GM12878 (cell line): ENCODE results near the gene PPARD. TPM values are rescaled to one million over a fixed set of nuclear protein-coding genes. Genes with fewer than 3 reads are reported as not detected.

ENCODE experiments used
- ATAC-seq: fragments of 200-7000 bp; cut with Tn5 transposase; 3 replicates; pipeline ENCODE4 v1.9.1; 2020; ENCODE audit warnings: mild to moderate bottlenecking, moderate library complexity
- BruUV-seq: library from RNA; stranded (reverse); fragments of 400-500 nt; replicated peaks from 2 replicates; lab custom pipeline; 2021; lab: Mats Ljungman, UMichigan
- CTCF ChIA-PET: fragments of 300-600 bp; sonication (Branson Sonifier 250); formaldehyde crosslinking; extraction: SDS; loops from one replicate; lab custom pipeline; 2021; ENCODE audit warnings: inconsistent platforms; lab: Yijun Ruan, JAX
- POLR2A ChIA-PET: fragments of 350-600 bp; formaldehyde crosslinking; extraction: SDS; loops from one replicate; lab custom pipeline; 2021; ENCODE audit warnings: inconsistent platforms; lab: Charles Lee
- RAD21 ChIA-PET: fragments of 300-600 bp; sonication (Branson Sonifier 250); formaldehyde crosslinking; loops from one replicate; lab custom pipeline; 2023; ENCODE audit warnings: antibody characterized with exemption; ENCODE audit not compliant: unreplicated experiment; lab: Charles Lee
- SMC1A ChIA-PET: fragments of 300-600 bp; sonication (Branson Sonifier 250); formaldehyde crosslinking; loops from one replicate; lab custom pipeline; 2023; ENCODE audit not compliant: unreplicated experiment, uncharacterized antibody; lab: Charles Lee
- DNase-seq: peaks from one replicate; pipeline ENCODE4 v3.0.0-alpha.2; 2011; ENCODE audit warnings: low read depth, low spot score
- FAIRE-seq: peaks from 3 replicates; lab custom pipeline; 2011; peaks lifted over from hg19 to GRCh38; lab: Jason Lieb, UNC
- H2AFZ ChIP-seq: 2 replicates; pipeline ENCODE4 v1.6.0; 2011; ENCODE audit warnings: low read depth, low read length, control low read depth; ENCODE audit not compliant: control insufficient read depth
- H3K27ac ChIP-seq: 2 replicates; pipeline ENCODE4 v1.5.1; 2011; ENCODE audit warnings: control low read depth; ENCODE audit not compliant: control insufficient read depth, insufficient read depth
- H3K27me3 ChIP-seq, 2 experiments: replicated peaks in 1 of 2; 2 replicates each; pipeline versions ENCODE4 v1.6.0 to v1.6.1; 2011; ENCODE audit warnings: low read length in 1 of 2; ENCODE audit not compliant: control insufficient read depth in 2 of 2, insufficient read depth in 2 of 2
- H3K36me3 ChIP-seq, 2 experiments: 2 replicates each; pipeline ENCODE4 v1.5.1; 2011; ENCODE audit warnings: low read length in 1 of 2; ENCODE audit not compliant: control insufficient read depth in 2 of 2, insufficient read depth in 2 of 2
- H3K4me1 ChIP-seq: 2 replicates; pipeline ENCODE4 v1.6.1; 2011; ENCODE audit warnings: mild to moderate bottlenecking, low read length, moderate library complexity, mixed read lengths; ENCODE audit not compliant: control insufficient read depth, insufficient read depth
- H3K4me2 ChIP-seq: 2 replicates; pipeline ENCODE4 v1.6.0; 2011; ENCODE audit warnings: control low read depth; ENCODE audit not compliant: control insufficient read depth, insufficient read depth
- H3K4me3 ChIP-seq: fragments of 200-600 bp; sonication (generic); 2 replicates; pipeline ENCODE4 v1.5.1; 2016
- H3K79me2 ChIP-seq: 2 replicates; pipeline ENCODE4 v1.6.0; 2011; ENCODE audit warnings: low read length; ENCODE audit not compliant: control insufficient read depth, insufficient read depth
- H3K9ac ChIP-seq: 2 replicates; pipeline ENCODE4 v1.8.0; 2011; ENCODE audit warnings: low read length, control low read depth, mixed read lengths; ENCODE audit not compliant: control insufficient read depth, insufficient read depth
- H3K9me3 ChIP-seq: replicated peaks from 3 replicates; pipeline ENCODE4 v1.5.1; 2011; ENCODE audit warnings: mild to moderate bottlenecking, low read length; ENCODE audit not compliant: control insufficient read depth, insufficient read depth
- H4K20me1 ChIP-seq: 2 replicates; pipeline ENCODE4 v1.6.0; 2011; ENCODE audit not compliant: control insufficient read depth, insufficient read depth
- CHD2 ChIP-seq: IDR thresholded peaks from 2 replicates; pipeline ENCODE4 v1.6.1; 2011; ENCODE audit warnings: low read depth, low read length, improper control_type of control experiment, borderline replicate concordance
- CTCF ChIP-seq, 3 experiments: IDR thresholded peaks in 2 of 3; conservative IDR thresholded peaks in 1 of 3; 2 replicates each; pipeline ENCODE4 v1.5.1; 2011; ENCODE audit warnings: low read depth in 3 of 3, low read length in 3 of 3, mild to moderate bottlenecking in 3 of 3, control low read depth in 2 of 3, moderate library complexity in 2 of 3, inconsistent platforms in 1 of 3, mixed read lengths in 1 of 3; ENCODE audit not compliant: control insufficient read depth in 2 of 3, insufficient read depth in 1 of 3; ENCODE audit errors: extremely low read depth in 1 of 3
- IRF3 ChIP-seq: fragments of 450-650 bp; IDR thresholded peaks from 2 replicates; pipeline ENCODE4 v1.6.1; 2014; ENCODE audit warnings: mild to moderate bottlenecking
- JUND ChIP-seq: IDR thresholded peaks from 2 replicates; pipeline ENCODE4 v1.6.1; 2012; ENCODE audit warnings: low read depth, mild to moderate bottlenecking, low read length, improper control_type of control experiment, moderate library complexity
- PKNOX1 ChIP-seq: fragments of 450-650 bp; IDR thresholded peaks from 2 replicates; pipeline ENCODE4 v1.6.1; 2016; ENCODE audit warnings: mild to moderate bottlenecking
- POLR2A ChIP-seq: IDR thresholded peaks from 2 replicates; pipeline ENCODE4 v1.6.1; 2011; ENCODE audit warnings: low read depth, mild to moderate bottlenecking, low read length
- RUNX3 ChIP-seq: IDR thresholded peaks from 2 replicates; pipeline ENCODE4 v1.6.1; 2012; ENCODE audit warnings: low read length, inconsistent platforms
- SPI1 ChIP-seq: IDR thresholded peaks from 2 replicates; pipeline ENCODE4 v1.6.1; 2011; ENCODE audit warnings: low read depth, mild to moderate bottlenecking, low read length, moderate library complexity, borderline replicate concordance; ENCODE audit not compliant: insufficient read depth
- SUZ12 ChIP-seq: fragments of 200-600 bp; sonication (generic); IDR thresholded peaks from one replicate; pipeline ENCODE4 v1.6.1; 2018; ENCODE audit warnings: antibody characterized with exemption, mild to moderate bottlenecking; ENCODE audit not compliant: unreplicated experiment
- USF1 ChIP-seq: IDR thresholded peaks from 2 replicates; pipeline ENCODE4 v1.6.1; 2011; ENCODE audit warnings: borderline replicate concordance, low read depth, mild to moderate bottlenecking, moderate library complexity, mixed read lengths, low read length; ENCODE audit not compliant: insufficient read depth; ENCODE audit errors: extremely low read length
- WGBS: methylation state at CpG from one replicate; pipeline ENCODE4 v1.1.6; 2016; ENCODE audit warnings: low lambda C conversion rate; ENCODE audit not compliant: insufficient replicate concordance, insufficient coverage; ENCODE audit errors: missing lambda C conversion rate; 5-methylcytosine and 5-hydroxymethylcytosine counted together
- in situ Hi-C: fragments of 300-500 bp; cut with MboI; formaldehyde crosslinking; loops from 9 replicates; pipeline ENCODE4 v1.14.3; 2018; ENCODE audit warnings: mixed read lengths
- intact Hi-C: fragments of 100-400 bp; cut with micrococcal nuclease; formaldehyde crosslinking; loops from one replicate; pipeline ENCODE4 v1.14.2; 2022; ENCODE audit not compliant: unreplicated experiment
- polyA plus RNA-seq, 11 experiments: library from polyadenylated mRNA; depleted of rRNA in 4 of 11; unstranded in 6 of 11; stranded (reverse) in 5 of 11; fragments of >200 nt; fragmentation: Nextera tagmentation in 4 of 11; fragmentation: Illumina TruSeq in 1 of 11; extraction: Ambion mirVana in 4 of 11; extraction: Trizol in 1 of 11; gene quantifications; 1 replicate in 1 of 11; 2 replicates in 10 of 11; pipeline versions ENCODE4 v1.2.1 to v1.2.3, GENCODE V29; 2011 to 2016; ENCODE audit warnings: inconsistent platforms in 2 of 11, missing spikeins in 2 of 11, low read depth in 1 of 11
- total RNA-seq, 4 experiments: library from RNA; depleted of rRNA in 3 of 4; stranded (reverse); fragments of >200 nt in 3 of 4; fragmentation: Illumina TruSeq in 1 of 4; extraction: Trizol in 1 of 4; gene quantifications; 2 replicates each; pipeline versions ENCODE4 v1.2.1 to v1.2.3, GENCODE V29; 2013 to 2021

The PPARD gene
- total and polyA plus RNA-seq, 10 of the 15 experiments (the other 5 are each of a cell fraction or from before 2014, with no cell fraction given), result 0.05 to 12.6 (median 6.7) TPM

- TF ChIP-seq PKNOX1, result peak; percentile 43
- TF ChIP-seq SUZ12, result no peak
- peak; percentile 53 for TF ChIP-seq POLR2A
- TF ChIP-seq SPI1, result peak; percentile 17; the same call in 1 of the 2 replicates
- TF ChIP-seq RUNX3, result peak; percentile 47; the same call in 1 of the 2 replicates
Measured at GRCh38 chr6:35311390-35312075, 30.8 kb upstream of the PPARD start (continued).

- CTCF ChIA-PET, result interaction anchor here (1.2 kb wide), 1 partner anchor 9 kb away, joined by 3 read pairs; no protein-coding TSS in a partner anchor
Measured at GRCh38 chr6:35312076-35312800, 30.1 kb upstream of the PPARD start.

More at GRCh38 chr6:35312076-35312800, 30.1 kb upstream of the PPARD start:
- Histone ChIP-seq H4K20me1 (no peaks in the 10 kb centered on the region), H3K4me1 (peaks cover 19% of the 10 kb centered on the region), H3K4me3 (no peak overlapping the region), H3K27me3 (no peaks in the 10 kb centered on the region), H3K9ac (no peak overlapping the region; the same call in 1 of the 2 replicates), H2AFZ (peak overlapping the region; percentile 45; the same call in 1 of the 2 replicates), H3K27ac (peak overlapping the region; percentile 65), H3K4me2 (no peak overlapping the region), H3K79me2 (peaks cover 3% of the 10 kb centered on the region; the same call in 1 of the 2 replicates), H3K9me3 (no peaks in the 10 kb centered on the region), H3K36me3 (peaks cover 2 to 13% of the 10 kb centered on the region in 2 experiments; a peak in 3 of 4 replicates)
- BruUV-seq, result no TSS peak
- in situ Hi-C loops (no loop called here), intact Hi-C loops (no loop called here)
- 90% methylated on average over 19 of the region's 19 CpGs for WGBS
- FAIRE-seq (no peak), DNase-seq (no peak), ATAC-seq (no peak)
- ChIA-PET POLR2A (interaction anchor here (2.2 kb wide), 1 partner anchor 11 kb away, joined by 7 read pairs; no protein-coding TSS in a partner anchor), SMC1A (interaction anchor here (0.5 to 1.3 kb wide), 2 partner anchors 16 to 196 kb away, joined by 3 to 4 read pairs; no protein-coding TSS in a partner anchor), RAD21 (interaction anchor here (0.7 to 1.7 kb wide), 3 partner anchors 9 to 16 kb away, joined by 3 to 4 read pairs (median 3); partner anchors contain the start of gene DEF6)
- no peak for TF ChIP-seq IRF3
- no peak for TF ChIP-seq JUND
- TF ChIP-seq USF1, result no peak
- TF ChIP-seq CTCF (IDR thresholded peaks at IDR 0.05 in 2 of 3, conservative IDR thresholded peaks at IDR 0.05 in 1 of 3; ENCODE audit: control insufficient read depth in 2 of 3, extremely low read depth in 1 of 3, insufficient read depth in 1 of 3, low read depth in 3 of 3, low read length in 3 of 3), result 0 out of 6 replicates have a peak, but pooled peaks of 1 of the 3 experiments have one; percentile 1
- no peak for TF ChIP-seq CHD2
